HEK293 (cell line): ENCODE results near the gene NOX5.

Source experiments
- ZNF138 ChIP-seq: fragments of 450-650 bp; formaldehyde crosslinking; IDR thresholded peaks from 2 replicates; pipeline ENCODE4 v1.5.1; 2016; ENCODE audit warnings: missing biosample characterization, missing genetic modification characterization, borderline replicate concordance
- TF ChIP-seq, protein P1 (sequence below): fragments of 450-650 bp; formaldehyde crosslinking; IDR thresholded peaks from 2 replicates; pipeline ENCODE4 v1.5.1; 2016; ENCODE audit warnings: missing biosample characterization, missing genetic modification characterization
- TF ChIP-seq, protein P2 (sequence below): sonication (generic); formaldehyde crosslinking; IDR thresholded peaks from 2 replicates; pipeline ENCODE4 v1.8.1; 2022; ENCODE audit warnings: mild to moderate bottlenecking, moderate library complexity, missing genetic modification reagents
- TF ChIP-seq, protein P3 (sequence below): fragments of 450-650 bp; formaldehyde crosslinking; IDR thresholded peaks from 2 replicates; pipeline ENCODE4 v1.5.1; 2017; ENCODE audit warnings: missing biosample characterization, missing genetic modification characterization

DNA sequence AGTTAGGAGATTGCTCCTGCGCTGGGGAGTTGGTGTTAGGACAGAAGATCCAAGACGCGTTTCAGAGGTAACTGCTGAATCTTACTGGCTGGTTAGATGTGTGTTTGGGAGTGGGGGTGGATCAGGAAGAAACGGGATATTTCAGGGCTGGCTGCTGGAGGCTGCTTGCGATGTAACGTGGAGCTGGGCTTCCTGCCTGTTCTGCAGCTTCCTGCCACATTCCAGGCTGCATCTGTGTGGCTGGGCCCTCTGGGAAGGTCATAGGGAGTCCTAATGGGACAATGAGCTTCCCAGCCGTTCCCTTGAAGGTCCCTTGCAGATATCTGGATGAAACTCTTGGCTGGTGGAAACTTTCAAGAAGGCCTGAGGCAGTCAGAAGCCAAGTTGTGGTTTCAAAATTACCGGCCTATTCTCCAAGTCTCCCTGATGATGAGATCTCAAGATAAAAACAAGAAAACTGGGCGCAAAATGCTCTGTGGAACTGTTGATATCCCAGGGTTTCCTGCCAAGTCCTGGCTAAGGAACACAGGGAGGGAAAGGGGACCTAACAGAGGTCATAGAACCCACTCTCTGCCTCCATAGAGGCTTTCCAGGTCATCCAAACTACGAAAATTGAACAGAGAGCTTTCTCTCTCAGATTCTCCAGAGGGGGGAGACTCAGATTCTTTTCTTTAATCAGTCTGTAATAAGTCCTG, 67.0 kb downstream of the NOX5 start:
- TF ChIP-seq, protein P1, sequence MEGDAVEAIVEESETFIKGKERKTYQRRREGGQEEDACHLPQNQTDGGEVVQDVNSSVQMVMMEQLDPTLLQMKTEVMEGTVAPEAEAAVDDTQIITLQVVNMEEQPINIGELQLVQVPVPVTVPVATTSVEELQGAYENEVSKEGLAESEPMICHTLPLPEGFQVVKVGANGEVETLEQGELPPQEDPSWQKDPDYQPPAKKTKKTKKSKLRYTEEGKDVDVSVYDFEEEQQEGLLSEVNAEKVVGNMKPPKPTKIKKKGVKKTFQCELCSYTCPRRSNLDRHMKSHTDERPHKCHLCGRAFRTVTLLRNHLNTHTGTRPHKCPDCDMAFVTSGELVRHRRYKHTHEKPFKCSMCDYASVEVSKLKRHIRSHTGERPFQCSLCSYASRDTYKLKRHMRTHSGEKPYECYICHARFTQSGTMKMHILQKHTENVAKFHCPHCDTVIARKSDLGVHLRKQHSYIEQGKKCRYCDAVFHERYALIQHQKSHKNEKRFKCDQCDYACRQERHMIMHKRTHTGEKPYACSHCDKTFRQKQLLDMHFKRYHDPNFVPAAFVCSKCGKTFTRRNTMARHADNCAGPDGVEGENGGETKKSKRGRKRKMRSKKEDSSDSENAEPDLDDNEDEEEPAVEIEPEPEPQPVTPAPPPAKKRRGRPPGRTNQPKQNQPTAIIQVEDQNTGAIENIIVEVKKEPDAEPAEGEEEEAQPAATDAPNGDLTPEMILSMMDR: no peak
- TF ChIP-seq, protein P2, sequence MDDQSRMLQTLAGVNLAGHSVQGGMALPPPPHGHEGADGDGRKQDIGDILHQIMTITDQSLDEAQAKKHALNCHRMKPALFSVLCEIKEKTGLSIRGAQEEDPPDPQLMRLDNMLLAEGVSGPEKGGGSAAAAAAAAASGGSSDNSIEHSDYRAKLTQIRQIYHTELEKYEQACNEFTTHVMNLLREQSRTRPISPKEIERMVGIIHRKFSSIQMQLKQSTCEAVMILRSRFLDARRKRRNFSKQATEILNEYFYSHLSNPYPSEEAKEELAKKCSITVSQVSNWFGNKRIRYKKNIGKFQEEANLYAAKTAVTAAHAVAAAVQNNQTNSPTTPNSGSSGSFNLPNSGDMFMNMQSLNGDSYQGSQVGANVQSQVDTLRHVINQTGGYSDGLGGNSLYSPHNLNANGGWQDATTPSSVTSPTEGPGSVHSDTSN (CRISPR knock-in tag): no peak
- TF ChIP-seq, protein P3, sequence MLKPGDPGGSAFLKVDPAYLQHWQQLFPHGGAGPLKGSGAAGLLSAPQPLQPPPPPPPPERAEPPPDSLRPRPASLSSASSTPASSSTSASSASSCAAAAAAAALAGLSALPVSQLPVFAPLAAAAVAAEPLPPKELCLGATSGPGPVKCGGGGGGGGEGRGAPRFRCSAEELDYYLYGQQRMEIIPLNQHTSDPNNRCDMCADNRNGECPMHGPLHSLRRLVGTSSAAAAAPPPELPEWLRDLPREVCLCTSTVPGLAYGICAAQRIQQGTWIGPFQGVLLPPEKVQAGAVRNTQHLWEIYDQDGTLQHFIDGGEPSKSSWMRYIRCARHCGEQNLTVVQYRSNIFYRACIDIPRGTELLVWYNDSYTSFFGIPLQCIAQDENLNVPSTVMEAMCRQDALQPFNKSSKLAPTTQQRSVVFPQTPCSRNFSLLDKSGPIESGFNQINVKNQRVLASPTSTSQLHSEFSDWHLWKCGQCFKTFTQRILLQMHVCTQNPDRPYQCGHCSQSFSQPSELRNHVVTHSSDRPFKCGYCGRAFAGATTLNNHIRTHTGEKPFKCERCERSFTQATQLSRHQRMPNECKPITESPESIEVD (tag by site-specific recombination): no peak
- no peak for TF ChIP-seq ZNF138 (tag by site-specific recombination)
